Common myeloid progenitor, CD34-positive (primary cell): ENCODE measurements around the gene RNF2.

ENCODE experiments used
- CTCF ChIA-PET: fragments of 350-600 bp; sonication (Branson Sonifier 250); formaldehyde crosslinking; loops from one replicate; lab custom pipeline; 2021; ENCODE audit warnings: antibody characterized with exemption; lab: Charles Lee
- POLR2A ChIA-PET: fragments of 350-600 bp; sonication (Branson Sonifier 250); formaldehyde crosslinking; loops from one replicate; lab custom pipeline; 2021; ENCODE audit warnings: antibody characterized with exemption; lab: Charles Lee
- DNase-seq, 3 donors: peaks; one replicate each; pipeline versions ENCODE4 v3.0.0 to v3.0.0-alpha.2; 2013
- H3K27ac ChIP-seq, 2 experiments: 1 replicate in 1 of 2; 2 replicates in 1 of 2; pipeline ENCODE4 v1.7.0; 2013; ENCODE audit warnings: inconsistent platforms in 2 of 2, low read length in 2 of 2, mild to moderate bottlenecking in 2 of 2, low read depth in 1 of 2, moderate library complexity in 1 of 2; ENCODE audit not compliant: severe bottlenecking in 2 of 2, insufficient read depth in 1 of 2, poor library complexity in 1 of 2
- H3K27me3 ChIP-seq, 5 experiments: replicated peaks in 2 of 5; 1 replicate in 3 of 5; 2 replicates in 2 of 5; pipeline versions ENCODE4 v1.6.1 to v1.7.0; 2013; ENCODE audit warnings: low read length in 4 of 5, mild to moderate bottlenecking in 2 of 5, moderate library complexity in 2 of 5, inconsistent platforms in 1 of 5; ENCODE audit not compliant: insufficient read depth in 5 of 5, control insufficient read depth in 4 of 5
- H3K36me3 ChIP-seq, 4 experiments: 1 replicate in 2 of 4; 2 replicates in 2 of 4; pipeline versions ENCODE4 v1.6.1 to v1.7.0; 2013; ENCODE audit warnings: low read length in 3 of 4, control low read depth in 1 of 4, mild to moderate bottlenecking in 1 of 4; ENCODE audit not compliant: control insufficient read depth in 4 of 4, insufficient read depth in 4 of 4
- H3K4me1 ChIP-seq, 4 experiments: 1 replicate in 3 of 4; 2 replicates in 1 of 4; pipeline versions ENCODE4 v1.6.1 to v1.7.1; 2013; ENCODE audit warnings: low read length in 3 of 4, mild to moderate bottlenecking in 3 of 4, control low read depth in 1 of 4, inconsistent platforms in 1 of 4, moderate library complexity in 1 of 4; ENCODE audit not compliant: control insufficient read depth in 4 of 4, insufficient read depth in 4 of 4; ENCODE audit errors: control extremely low read depth in 1 of 4
- H3K4me3 ChIP-seq, 7 experiments: 1 replicate in 4 of 7; 2 replicates in 3 of 7; pipeline versions ENCODE4 v1.5.1 to v1.7.0; 2013; ENCODE audit warnings: mild to moderate bottlenecking in 7 of 7, low read length in 6 of 7, moderate library complexity in 6 of 7, inconsistent platforms in 2 of 7, low read depth in 2 of 7, control low read depth in 1 of 7; ENCODE audit not compliant: insufficient read depth in 4 of 7, control insufficient read depth in 1 of 7; ENCODE audit errors: extremely low read depth in 1 of 7
- H3K9me3 ChIP-seq, 5 experiments: 1 replicate in 4 of 5; 2 replicates in 1 of 5; pipeline versions ENCODE4 v1.6.1 to v1.7.1; 2013; ENCODE audit warnings: low read length in 4 of 5, mild to moderate bottlenecking in 2 of 5, inconsistent platforms in 1 of 5, low read depth in 1 of 5, moderate library complexity in 1 of 5; ENCODE audit not compliant: control insufficient read depth in 4 of 5, insufficient read depth in 2 of 5; ENCODE audit errors: control extremely low read depth in 1 of 5
- WGBS: methylation state at CpG from one replicate; pipeline ENCODE4 v1.1.5; 2013; ENCODE audit not compliant: insufficient coverage; 5-methylcytosine and 5-hydroxymethylcytosine counted together

RNF2 gene

GRCh38 chr1:185104083-185104482 lies 58.7 kb downstream of the RNF2 start:
- peaks cover 0 to 16% (median 6%) of the 10 kb centered on the region in 5 experiments for H3K9me3 ChIP-seq
- POLR2A ChIA-PET = no interaction called here

GRCh38 chr1:185105121-185105520 lies 59.8 kb downstream of the RNF2 start:
- no peaks in the 10 kb centered on the region for H3K4me1 ChIP-seq
- H3K4me3 ChIP-seq = no peak overlapping the region
- no peaks in the 10 kb centered on the region for H3K27me3 ChIP-seq
- H3K27ac ChIP-seq = no peak overlapping the region
- DNase-seq = no peak
- H3K9me3 ChIP-seq = peaks cover 0 to 23% (median 9%) of the 10 kb centered on the region in 5 experiments
- POLR2A ChIA-PET = no interaction called here
- WGBS = no CpG with 5 or more reads among the region's 3 CpGs
- peaks cover 2 to 27% (median 8%) of the 10 kb centered on the region in 4 experiments for H3K36me3 ChIP-seq
- CTCF ChIA-PET = interaction anchor here (0.9 to 1.4 kb wide), 3 partner anchors 14 to 27 kb away, joined by 3 to 4 read pairs (median 3); no protein-coding TSS in a partner anchor

More at GRCh38 chr1:185104083-185104482, 58.7 kb downstream of the RNF2 start:
- Histone ChIP-seq H3K4me3 (no peak overlapping the region), H3K36me3 (peaks cover 4 to 37% (median 11%) of the 10 kb centered on the region in 4 experiments), H3K4me1 (no peaks in the 10 kb centered on the region), H3K27me3 (no peaks in the 10 kb centered on the region), H3K27ac (no peak overlapping the region)
- CTCF ChIA-PET = interaction anchor here (1.0 to 1.4 kb wide), 2 partner anchors 13 to 66 kb away, joined by 3 to 4 read pairs; no protein-coding TSS in a partner anchor
- 92% methylated on average over 3 of the region's 3 CpGs for WGBS
- no peak for DNase-seq

GRCh38 chr1:185108321-185108720 lies 63.0 kb downstream of the RNF2 start:
- CTCF ChIA-PET = no interaction called here
- Histone ChIP-seq H3K4me1 (no peaks in the 10 kb centered on the region), H3K36me3 (peaks cover 0 to 9% (median 5%) of the 10 kb centered on the region in 4 experiments), H3K27me3 (no peaks in the 10 kb centered on the region), H3K4me3 (no peak overlapping the region), H3K9me3 (peaks cover 0 to 25% (median 9%) of the 10 kb centered on the region in 5 experiments), H3K27ac (no peak overlapping the region)
- POLR2A ChIA-PET = no interaction called here
- DNase-seq = peak; percentile 3 to 72 (median 57)

GRCh38 chr1:185110145-185110544 lies 64.8 kb downstream of the RNF2 start:
- no peaks in the 10 kb centered on the region for H3K4me1 ChIP-seq
- H3K4me3 ChIP-seq = no peak overlapping the region
- POLR2A ChIA-PET = no interaction called here
- H3K36me3 ChIP-seq = no peaks in the 10 kb centered on the region
- no peak for DNase-seq
- H3K27me3 ChIP-seq = no peaks in the 10 kb centered on the region
- CTCF ChIA-PET = no interaction called here
- H3K27ac ChIP-seq = no peak overlapping the region
- H3K9me3 ChIP-seq = peaks cover 0 to 25% (median 9%) of the 10 kb centered on the region in 5 experiments

- POLR2A ChIA-PET = no interaction called here
- H3K36me3 ChIP-seq = peaks cover 0 to 3% (median 2%) of the 10 kb centered on the region in 4 experiments
These were observed 66.5 kb downstream of the RNF2 start for GRCh38 chr1:185111873-185112272.

GRCh38 chr1:185112356-185112755 lies 67.0 kb downstream of the RNF2 start:
- Histone ChIP-seq H3K27me3 (no peaks in the 10 kb centered on the region), H3K4me1 (no peaks in the 10 kb centered on the region), H3K27ac (no peak overlapping the region), H3K36me3 (peaks cover 0 to 6% (median 5%) of the 10 kb centered on the region in 4 experiments), H3K9me3 (peaks cover 0 to 25% (median 9%) of the 10 kb centered on the region in 5 experiments), H3K4me3 (no peak overlapping the region)
- POLR2A ChIA-PET = no interaction called here
- DNase-seq = no peak
- CTCF ChIA-PET = no interaction called here
- 100% methylated on average over 1 of the region's 2 CpGs for WGBS

More at GRCh38 chr1:185111873-185112272, 66.5 kb downstream of the RNF2 start:
- Histone ChIP-seq H3K27me3 (no peaks in the 10 kb centered on the region), H3K9me3 (peaks cover 0 to 25% (median 9%) of the 10 kb centered on the region in 5 experiments), H3K4me1 (no peaks in the 10 kb centered on the region), H3K4me3 (no peak overlapping the region), H3K27ac (no peak overlapping the region)
- DNase-seq = no peak
- CTCF ChIA-PET = no interaction called here

GRCh38 chr1:185129708-185130107 lies 84.3 kb downstream of the RNF2 start:
- H3K4me1 ChIP-seq = no peaks in the 10 kb centered on the region
- peaks cover 17 to 73% (median 38%) of the 10 kb centered on the region in 4 experiments for H3K36me3 ChIP-seq
- ChIA-PET POLR2A (no interaction called here), CTCF (no interaction called here)
- H3K27ac ChIP-seq = no peak overlapping the region
- peaks cover 0 to 16% (median 7%) of the 10 kb centered on the region in 5 experiments for H3K9me3 ChIP-seq
- no peaks in the 10 kb centered on the region for H3K27me3 ChIP-seq
- no peak for DNase-seq
- 100% methylated on average over 1 of the region's 2 CpGs for WGBS
- H3K4me3 ChIP-seq = no peak overlapping the region
